GM12878 (cell line): Measurements from ENCODE around the gene MT3. TPM values are rescaled to one million over a fixed set of nuclear protein-coding genes. Genes with fewer than 3 reads are reported as not detected.

Source experiments
- ATAC-seq: fragments of 200-7000 bp; cut with Tn5 transposase; 3 replicates; pipeline ENCODE4 v1.9.1; 2020; ENCODE audit warnings: mild to moderate bottlenecking, moderate library complexity
- BruUV-seq: library from RNA; stranded (reverse); fragments of 400-500 nt; replicated peaks from 2 replicates; lab custom pipeline; 2021; lab: Mats Ljungman, UMichigan
- CTCF ChIA-PET: fragments of 300-600 bp; sonication (Branson Sonifier 250); formaldehyde crosslinking; extraction: SDS; loops from one replicate; lab custom pipeline; 2021; ENCODE audit warnings: inconsistent platforms; lab: Yijun Ruan, JAX
- POLR2A ChIA-PET: fragments of 350-600 bp; formaldehyde crosslinking; extraction: SDS; loops from one replicate; lab custom pipeline; 2021; ENCODE audit warnings: inconsistent platforms; lab: Charles Lee
- RAD21 ChIA-PET: fragments of 300-600 bp; sonication (Branson Sonifier 250); formaldehyde crosslinking; loops from one replicate; lab custom pipeline; 2023; ENCODE audit warnings: antibody characterized with exemption; ENCODE audit not compliant: unreplicated experiment; lab: Charles Lee
- SMC1A ChIA-PET: fragments of 300-600 bp; sonication (Branson Sonifier 250); formaldehyde crosslinking; loops from one replicate; lab custom pipeline; 2023; ENCODE audit not compliant: unreplicated experiment, uncharacterized antibody; lab: Charles Lee
- DNase-seq: peaks from one replicate; pipeline ENCODE4 v3.0.0-alpha.2; 2011; ENCODE audit warnings: low read depth, low spot score
- FAIRE-seq: peaks from 3 replicates; lab custom pipeline; 2011; peaks lifted over from hg19 to GRCh38; lab: Jason Lieb, UNC
- H2AFZ ChIP-seq: 2 replicates; pipeline ENCODE4 v1.6.0; 2011; ENCODE audit warnings: low read depth, low read length, control low read depth; ENCODE audit not compliant: control insufficient read depth
- H3K27ac ChIP-seq: 2 replicates; pipeline ENCODE4 v1.5.1; 2011; ENCODE audit warnings: control low read depth; ENCODE audit not compliant: control insufficient read depth, insufficient read depth
- H3K27me3 ChIP-seq, 2 experiments: replicated peaks in 1 of 2; 2 replicates each; pipeline versions ENCODE4 v1.6.0 to v1.6.1; 2011; ENCODE audit warnings: low read length in 1 of 2; ENCODE audit not compliant: control insufficient read depth in 2 of 2, insufficient read depth in 2 of 2
- H3K36me3 ChIP-seq, 2 experiments: 2 replicates each; pipeline ENCODE4 v1.5.1; 2011; ENCODE audit warnings: low read length in 1 of 2; ENCODE audit not compliant: control insufficient read depth in 2 of 2, insufficient read depth in 2 of 2
- H3K4me1 ChIP-seq: 2 replicates; pipeline ENCODE4 v1.6.1; 2011; ENCODE audit warnings: mild to moderate bottlenecking, low read length, moderate library complexity, mixed read lengths; ENCODE audit not compliant: control insufficient read depth, insufficient read depth
- H3K4me2 ChIP-seq: 2 replicates; pipeline ENCODE4 v1.6.0; 2011; ENCODE audit warnings: control low read depth; ENCODE audit not compliant: control insufficient read depth, insufficient read depth
- H3K4me3 ChIP-seq: fragments of 200-600 bp; sonication (generic); 2 replicates; pipeline ENCODE4 v1.5.1; 2016
- H3K79me2 ChIP-seq: 2 replicates; pipeline ENCODE4 v1.6.0; 2011; ENCODE audit warnings: low read length; ENCODE audit not compliant: control insufficient read depth, insufficient read depth
- H3K9ac ChIP-seq: 2 replicates; pipeline ENCODE4 v1.8.0; 2011; ENCODE audit warnings: low read length, control low read depth, mixed read lengths; ENCODE audit not compliant: control insufficient read depth, insufficient read depth
- H3K9me3 ChIP-seq: replicated peaks from 3 replicates; pipeline ENCODE4 v1.5.1; 2011; ENCODE audit warnings: mild to moderate bottlenecking, low read length; ENCODE audit not compliant: control insufficient read depth, insufficient read depth
- H4K20me1 ChIP-seq: 2 replicates; pipeline ENCODE4 v1.6.0; 2011; ENCODE audit not compliant: control insufficient read depth, insufficient read depth
- CBX3 ChIP-seq: fragments of 200-600 bp; sonication (generic); IDR thresholded peaks from 2 replicates; pipeline ENCODE4 v1.6.1; 2016; ENCODE audit warnings: low read depth, borderline replicate concordance
- CREB1 ChIP-seq: IDR thresholded peaks from 2 replicates; pipeline ENCODE4 v1.6.1; 2012; ENCODE audit warnings: low read depth, mild to moderate bottlenecking, inconsistent platforms
- EP300 ChIP-seq, 2 experiments: fragments of 150-350 bp in 1 of 2; IDR thresholded peaks; 2 replicates each; pipeline ENCODE4 v1.6.1; 2011 to 2012; ENCODE audit warnings: low read depth in 2 of 2, low read length in 2 of 2, borderline replicate concordance in 1 of 2, improper control_type of control experiment in 1 of 2, inconsistent platforms in 1 of 2; ENCODE audit not compliant: control insufficient read depth in 1 of 2
- LARP7 ChIP-seq: fragments of 450-650 bp; IDR thresholded peaks from 2 replicates; pipeline ENCODE4 v1.6.1; 2017; ENCODE audit warnings: mild to moderate bottlenecking
- RCOR1 ChIP-seq: conservative IDR thresholded peaks from 2 replicates; pipeline ENCODE4 v1.6.1; 2012; ENCODE audit warnings: low read depth, low read length, improper control_type of control experiment
- SREBF1 ChIP-seq: IDR thresholded peaks from 2 replicates; pipeline ENCODE4 v1.6.1; 2012; ENCODE audit warnings: mild to moderate bottlenecking, low read length
- ZNF24 ChIP-seq: fragments of 450-650 bp; IDR thresholded peaks from 2 replicates; pipeline ENCODE4 v1.6.1; 2017; ENCODE audit warnings: antibody characterized with exemption, mild to moderate bottlenecking
- WGBS: methylation state at CpG from one replicate; pipeline ENCODE4 v1.1.6; 2016; ENCODE audit warnings: low lambda C conversion rate; ENCODE audit not compliant: insufficient replicate concordance, insufficient coverage; ENCODE audit errors: missing lambda C conversion rate; 5-methylcytosine and 5-hydroxymethylcytosine counted together
- in situ Hi-C: fragments of 300-500 bp; cut with MboI; formaldehyde crosslinking; loops from 9 replicates; pipeline ENCODE4 v1.14.3; 2018; ENCODE audit warnings: mixed read lengths
- intact Hi-C: fragments of 100-400 bp; cut with micrococcal nuclease; formaldehyde crosslinking; loops from one replicate; pipeline ENCODE4 v1.14.2; 2022; ENCODE audit not compliant: unreplicated experiment
- polyA plus RNA-seq, 11 experiments: library from polyadenylated mRNA; depleted of rRNA in 4 of 11; unstranded in 6 of 11; stranded (reverse) in 5 of 11; fragments of >200 nt; fragmentation: Nextera tagmentation in 4 of 11; fragmentation: Illumina TruSeq in 1 of 11; extraction: Ambion mirVana in 4 of 11; extraction: Trizol in 1 of 11; gene quantifications; 1 replicate in 1 of 11; 2 replicates in 10 of 11; pipeline versions ENCODE4 v1.2.1 to v1.2.3, GENCODE V29; 2011 to 2016; ENCODE audit warnings: inconsistent platforms in 2 of 11, missing spikeins in 2 of 11, low read depth in 1 of 11
- total RNA-seq, 4 experiments: library from RNA; depleted of rRNA in 3 of 4; stranded (reverse); fragments of >200 nt in 3 of 4; fragmentation: Illumina TruSeq in 1 of 4; extraction: Trizol in 1 of 4; gene quantifications; 2 replicates each; pipeline versions ENCODE4 v1.2.1 to v1.2.3, GENCODE V29; 2013 to 2021
- TF ChIP-seq, protein P1 (sequence below): IDR thresholded peaks from 2 replicates; pipeline ENCODE4 v1.6.1; 2012; ENCODE audit warnings: improper control_type of control experiment, low read depth, low read length; ENCODE audit not compliant: insufficient replicate concordance
- TF ChIP-seq, protein P2 (sequence below): IDR thresholded peaks from 2 replicates; pipeline ENCODE4 v1.6.1; 2012; ENCODE audit warnings: low read length, inconsistent platforms

Gene MT3
- total and polyA plus RNA-seq, 10 of the 15 experiments (the other 5 are each of a cell fraction or from before 2014, with no cell fraction given): 0.41 TPM; not detected in 9

DNA sequence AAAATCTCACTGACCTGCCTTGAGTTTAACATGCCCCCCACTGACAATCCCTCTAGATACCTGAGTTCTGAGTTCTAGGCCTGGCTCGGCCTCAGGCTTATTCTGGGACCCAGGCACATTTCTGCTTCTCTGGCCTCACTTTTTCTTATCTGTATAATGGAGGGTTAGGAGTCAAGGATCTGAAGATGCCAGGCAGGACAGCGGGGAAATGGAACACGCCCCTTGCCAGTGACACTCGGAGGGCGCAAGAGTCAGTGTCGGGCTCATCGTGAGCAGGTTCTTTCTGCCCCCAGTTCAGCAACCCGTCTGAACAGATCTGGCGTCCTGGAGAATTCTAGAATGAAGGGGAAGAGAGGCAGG lies 567 bp upstream of the MT3 start:
- H3K9me3 ChIP-seq: peaks cover 3% of the 10 kb centered on the region; the same call in 2 of the 3 replicates
- H3K4me1 ChIP-seq: no peaks in the 10 kb centered on the region; the same call in 1 of the 2 replicates
- no peak overlapping the region for H3K9ac ChIP-seq
- in situ Hi-C loops (no loop called here), intact Hi-C loops (no loop called here)
- TF ChIP-seq CBX3 (no peak), EP300 (IDR thresholded peaks at IDR 0.05; ENCODE audit: borderline replicate concordance in 1 of 2, control insufficient read depth in 1 of 2, low read depth in 2 of 2, low read length in 2 of 2) (no peak), RCOR1 (no peak), ZNF24 (no peak), LARP7 (no peak), CREB1 (no peak), SREBF1 (no peak)
- TF ChIP-seq, protein P1, sequence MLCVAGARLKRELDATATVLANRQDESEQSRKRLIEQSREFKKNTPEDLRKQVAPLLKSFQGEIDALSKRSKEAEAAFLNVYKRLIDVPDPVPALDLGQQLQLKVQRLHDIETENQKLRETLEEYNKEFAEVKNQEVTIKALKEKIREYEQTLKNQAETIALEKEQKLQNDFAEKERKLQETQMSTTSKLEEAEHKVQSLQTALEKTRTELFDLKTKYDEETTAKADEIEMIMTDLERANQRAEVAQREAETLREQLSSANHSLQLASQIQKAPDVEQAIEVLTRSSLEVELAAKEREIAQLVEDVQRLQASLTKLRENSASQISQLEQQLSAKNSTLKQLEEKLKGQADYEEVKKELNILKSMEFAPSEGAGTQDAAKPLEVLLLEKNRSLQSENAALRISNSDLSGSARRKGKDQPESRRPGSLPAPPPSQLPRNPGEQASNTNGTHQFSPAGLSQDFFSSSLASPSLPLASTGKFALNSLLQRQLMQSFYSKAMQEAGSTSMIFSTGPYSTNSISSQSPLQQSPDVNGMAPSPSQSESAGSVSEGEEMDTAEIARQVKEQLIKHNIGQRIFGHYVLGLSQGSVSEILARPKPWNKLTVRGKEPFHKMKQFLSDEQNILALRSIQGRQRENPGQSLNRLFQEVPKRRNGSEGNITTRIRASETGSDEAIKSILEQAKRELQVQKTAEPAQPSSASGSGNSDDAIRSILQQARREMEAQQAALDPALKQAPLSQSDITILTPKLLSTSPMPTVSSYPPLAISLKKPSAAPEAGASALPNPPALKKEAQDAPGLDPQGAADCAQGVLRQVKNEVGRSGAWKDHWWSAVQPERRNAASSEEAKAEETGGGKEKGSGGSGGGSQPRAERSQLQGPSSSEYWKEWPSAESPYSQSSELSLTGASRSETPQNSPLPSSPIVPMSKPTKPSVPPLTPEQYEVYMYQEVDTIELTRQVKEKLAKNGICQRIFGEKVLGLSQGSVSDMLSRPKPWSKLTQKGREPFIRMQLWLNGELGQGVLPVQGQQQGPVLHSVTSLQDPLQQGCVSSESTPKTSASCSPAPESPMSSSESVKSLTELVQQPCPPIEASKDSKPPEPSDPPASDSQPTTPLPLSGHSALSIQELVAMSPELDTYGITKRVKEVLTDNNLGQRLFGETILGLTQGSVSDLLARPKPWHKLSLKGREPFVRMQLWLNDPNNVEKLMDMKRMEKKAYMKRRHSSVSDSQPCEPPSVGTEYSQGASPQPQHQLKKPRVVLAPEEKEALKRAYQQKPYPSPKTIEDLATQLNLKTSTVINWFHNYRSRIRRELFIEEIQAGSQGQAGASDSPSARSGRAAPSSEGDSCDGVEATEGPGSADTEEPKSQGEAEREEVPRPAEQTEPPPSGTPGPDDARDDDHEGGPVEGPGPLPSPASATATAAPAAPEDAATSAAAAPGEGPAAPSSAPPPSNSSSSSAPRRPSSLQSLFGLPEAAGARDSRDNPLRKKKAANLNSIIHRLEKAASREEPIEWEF: no peak
- TF ChIP-seq, protein P2, sequence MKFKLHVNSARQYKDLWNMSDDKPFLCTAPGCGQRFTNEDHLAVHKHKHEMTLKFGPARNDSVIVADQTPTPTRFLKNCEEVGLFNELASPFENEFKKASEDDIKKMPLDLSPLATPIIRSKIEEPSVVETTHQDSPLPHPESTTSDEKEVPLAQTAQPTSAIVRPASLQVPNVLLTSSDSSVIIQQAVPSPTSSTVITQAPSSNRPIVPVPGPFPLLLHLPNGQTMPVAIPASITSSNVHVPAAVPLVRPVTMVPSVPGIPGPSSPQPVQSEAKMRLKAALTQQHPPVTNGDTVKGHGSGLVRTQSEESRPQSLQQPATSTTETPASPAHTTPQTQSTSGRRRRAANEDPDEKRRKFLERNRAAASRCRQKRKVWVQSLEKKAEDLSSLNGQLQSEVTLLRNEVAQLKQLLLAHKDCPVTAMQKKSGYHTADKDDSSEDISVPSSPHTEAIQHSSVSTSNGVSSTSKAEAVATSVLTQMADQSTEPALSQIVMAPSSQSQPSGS: no peak
- WGBS: 83% methylated on average over 9 of the region's 9 CpGs
- FAIRE-seq: no peak
- ATAC-seq: no peak
- ChIA-PET RAD21 (no interaction called here), POLR2A (no interaction called here), SMC1A (interaction anchor here (1.0 kb wide), 1 partner anchor 18 kb away, joined by 3 read pairs; no protein-coding TSS in a partner anchor), CTCF (no interaction called here)
- DNase-seq: no peak
- no peaks in the 10 kb centered on the region for H3K36me3 ChIP-seq
- no TSS peak for BruUV-seq
- H3K4me2 ChIP-seq: no peak overlapping the region
- H4K20me1 ChIP-seq: no peaks in the 10 kb centered on the region
- no peaks in the 10 kb centered on the region for H3K79me2 ChIP-seq
- no peak overlapping the region for H3K27ac ChIP-seq
- peaks cover 9 to 13% of the 10 kb centered on the region in 2 experiments for H3K27me3 ChIP-seq
- H2AFZ ChIP-seq: no peak overlapping the region
- H3K4me3 ChIP-seq: no peak overlapping the region
